Adrenal gland (tissue), 5 donors: Measurements from ENCODE around the gene PLEKHA6.

Source experiments
- POLR2A ChIP-seq, 2 donors: fragments of 450-650 bp; IDR thresholded peaks; one replicate each; pipeline ENCODE4 v1.6.1; 2017; ENCODE audit warnings: antibody characterized with exemption in 2 of 2, mild to moderate bottlenecking in 2 of 2, moderate library complexity in 1 of 2
- TF ChIP-seq, protein P1 (sequence below), 6 experiments: fragments of 450-650 bp in 4 of 6; fragments of 200-600 bp in 2 of 6; sonication (generic) in 1 of 6; IDR thresholded peaks; 1 replicate in 5 of 6; 2 replicates in 1 of 6; pipeline versions ENCODE4 v1.5.1 to v1.8.0; 2016 to 2021; ENCODE audit warnings: antibody characterized with exemption in 6 of 6, mild to moderate bottlenecking in 2 of 6, moderate library complexity in 1 of 6
- donor health status: DM: no; HTN: no; CAD: no.

DNA sequence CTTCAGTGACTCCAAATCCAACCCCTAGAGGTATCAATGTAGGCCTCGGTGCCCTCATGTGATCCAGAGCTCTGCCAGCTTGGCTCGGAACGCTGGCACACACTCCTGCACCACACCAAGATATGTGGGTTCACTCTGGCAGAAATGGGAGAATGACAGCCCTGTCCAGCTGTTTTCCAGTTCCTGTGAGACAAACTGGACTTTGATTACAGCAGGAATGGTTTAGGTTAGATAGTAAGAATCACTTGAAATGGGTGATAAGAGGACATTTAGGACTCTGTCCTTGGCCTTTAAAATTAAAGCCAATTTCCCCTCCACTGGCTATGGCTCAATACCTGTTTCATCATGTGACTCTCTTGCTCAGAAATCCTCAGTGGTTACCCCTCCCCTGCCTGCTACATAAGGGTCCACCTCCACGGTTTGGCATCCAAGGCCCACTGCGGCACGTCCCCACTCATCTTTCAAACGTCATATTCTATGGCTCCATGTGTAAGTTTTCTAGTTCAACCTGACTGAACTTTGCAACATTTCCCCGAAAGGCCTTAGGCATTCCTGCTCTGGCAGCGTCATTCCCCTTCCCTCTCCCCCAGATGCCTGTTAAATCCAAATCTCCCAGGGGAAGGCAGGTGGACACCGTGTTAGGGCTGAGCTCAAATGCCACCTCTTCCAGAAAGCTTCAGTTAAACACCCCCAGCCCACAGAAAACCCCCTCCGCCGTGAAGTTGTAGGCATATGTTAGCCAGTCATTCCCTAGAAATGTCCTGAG lies 44.7 kb downstream of the PLEKHA6 start:
- TF ChIP-seq, protein P1, sequence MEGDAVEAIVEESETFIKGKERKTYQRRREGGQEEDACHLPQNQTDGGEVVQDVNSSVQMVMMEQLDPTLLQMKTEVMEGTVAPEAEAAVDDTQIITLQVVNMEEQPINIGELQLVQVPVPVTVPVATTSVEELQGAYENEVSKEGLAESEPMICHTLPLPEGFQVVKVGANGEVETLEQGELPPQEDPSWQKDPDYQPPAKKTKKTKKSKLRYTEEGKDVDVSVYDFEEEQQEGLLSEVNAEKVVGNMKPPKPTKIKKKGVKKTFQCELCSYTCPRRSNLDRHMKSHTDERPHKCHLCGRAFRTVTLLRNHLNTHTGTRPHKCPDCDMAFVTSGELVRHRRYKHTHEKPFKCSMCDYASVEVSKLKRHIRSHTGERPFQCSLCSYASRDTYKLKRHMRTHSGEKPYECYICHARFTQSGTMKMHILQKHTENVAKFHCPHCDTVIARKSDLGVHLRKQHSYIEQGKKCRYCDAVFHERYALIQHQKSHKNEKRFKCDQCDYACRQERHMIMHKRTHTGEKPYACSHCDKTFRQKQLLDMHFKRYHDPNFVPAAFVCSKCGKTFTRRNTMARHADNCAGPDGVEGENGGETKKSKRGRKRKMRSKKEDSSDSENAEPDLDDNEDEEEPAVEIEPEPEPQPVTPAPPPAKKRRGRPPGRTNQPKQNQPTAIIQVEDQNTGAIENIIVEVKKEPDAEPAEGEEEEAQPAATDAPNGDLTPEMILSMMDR (IDR thresholded peaks at IDR 0.05): no peak
- no peak for TF ChIP-seq POLR2A (IDR thresholded peaks at IDR 0.05)
